SK-N-SH (cell line): ENCODE data around the gene DNMT3A. TPM values are rescaled to one million over a fixed set of nuclear protein-coding genes. Genes with fewer than 3 reads are reported as not detected.
"Not testable (repeated sequence)": the region's sequence is repeated elsewhere in the genome, so short reads cannot be mapped to it uniquely, and the experiment has no call there.

Experiments used
- CTCF ChIA-PET: fragments of 300-600, 350-600 bp; formaldehyde crosslinking; extraction: SDS; loops from one replicate; lab custom pipeline; 2021; lab: Yijun Ruan, JAX
- POLR2A ChIA-PET: fragments of 350-600 bp; sonication (Branson Sonifier 250); formaldehyde crosslinking; extraction: SDS; loops from one replicate; lab custom pipeline; 2020; ENCODE audit warnings: antibody characterized with exemption, inconsistent platforms; lab: Yijun Ruan, JAX
- DNase-seq: peaks from one replicate; pipeline ENCODE4 v3.0.0; 2012
- H2AFZ ChIP-seq: fragments of 200-600 bp; sonication (generic); 2 replicates; pipeline ENCODE4 v1.8.1; 2016; ENCODE audit warnings: antibody characterized with exemption, mild to moderate bottlenecking, low read depth
- H3F3A ChIP-seq: fragments of 200-600 bp; sonication (generic); replicated peaks from 2 replicates; pipeline ENCODE3; 2016; ENCODE audit warnings: antibody characterized with exemption, mild to moderate bottlenecking; ENCODE audit not compliant: insufficient read depth
- H3K27ac ChIP-seq, 2 experiments: fragments of 200-500 bp in 1 of 2; fragments of 200-600 bp in 1 of 2; sonication (Bioruptor generic) in 1 of 2; sonication (generic), shearing (Covaris generic) in 1 of 2; 2 replicates each; pipeline versions ENCODE4 v1.5.1 to v1.6.1; 2014 to 2016; ENCODE audit warnings: low read depth in 2 of 2, inconsistent platforms in 1 of 2, low read length in 1 of 2, mild to moderate bottlenecking in 1 of 2, mixed read lengths in 1 of 2
- H3K27me3 ChIP-seq: fragments of 200-600 bp; sonication (generic), shearing (Covaris generic); 2 replicates; pipeline ENCODE4 v1.6.1; 2016; ENCODE audit warnings: mixed run types; ENCODE audit not compliant: insufficient read depth
- H3K36me3 ChIP-seq, 2 experiments: fragments of 200-500 bp in 1 of 2; fragments of 200-600 bp in 1 of 2; sonication (Bioruptor generic) in 1 of 2; sonication (generic) in 1 of 2; replicated peaks in 1 of 2; 2 replicates each; pipeline versions ENCODE3 to v1.5.1; 2014 to 2016; ENCODE audit warnings: low read length in 1 of 2, mild to moderate bottlenecking in 1 of 2; ENCODE audit not compliant: insufficient read depth in 2 of 2, control insufficient read depth in 1 of 2
- H3K4me1 ChIP-seq, 2 experiments: fragments of 200-500 bp in 1 of 2; fragments of 200-600 bp in 1 of 2; sonication (Bioruptor generic) in 1 of 2; sonication (generic), shearing (Covaris generic) in 1 of 2; 2 replicates each; pipeline versions ENCODE4 v1.5.1 to v1.6.1; 2014 to 2016; ENCODE audit warnings: low read depth in 1 of 2, low read length in 1 of 2, mixed run types in 1 of 2; ENCODE audit not compliant: insufficient read depth in 2 of 2, control insufficient read depth in 1 of 2
- H3K4me2 ChIP-seq: fragments of 200-600 bp; sonication (generic), shearing (Covaris generic); 2 replicates; pipeline ENCODE4 v1.6.1; 2017; ENCODE audit warnings: mixed run types
- H3K4me3 ChIP-seq, 2 experiments: fragments of 200-500 bp in 1 of 2; fragments of 200-600 bp in 1 of 2; sonication (Bioruptor generic) in 1 of 2; sonication (generic), shearing (Covaris generic) in 1 of 2; 2 replicates each; pipeline versions ENCODE4 v1.5.1 to v1.8.1; 2014 to 2016; ENCODE audit warnings: low read depth in 2 of 2, inconsistent platforms in 1 of 2, low read length in 1 of 2, mild to moderate bottlenecking in 1 of 2, mixed read lengths in 1 of 2, moderate library complexity in 1 of 2
- H3K79me2 ChIP-seq: fragments of 200-600 bp; sonication (generic); 2 replicates; pipeline ENCODE4 v1.8.1; 2017; ENCODE audit warnings: mild to moderate bottlenecking; ENCODE audit not compliant: insufficient read depth
- H3K9ac ChIP-seq: fragments of 200-600 bp; sonication (generic); 2 replicates; pipeline ENCODE4 v1.6.1; 2017; ENCODE audit warnings: mixed run types
- H3K9me2 ChIP-seq: fragments of 200-600 bp; sonication (generic); 2 replicates; pipeline ENCODE4 v1.6.1; 2017; ENCODE audit warnings: mixed run types
- H3K9me3 ChIP-seq: fragments of 200-600 bp; sonication (generic); 2 replicates; pipeline ENCODE4 v1.6.1; 2017; ENCODE audit warnings: mixed run types, mild to moderate bottlenecking, moderate library complexity
- H4K20me1 ChIP-seq: fragments of 200-600 bp; sonication (generic); 2 replicates; pipeline ENCODE4 v1.6.1; 2017; ENCODE audit warnings: mild to moderate bottlenecking, mixed run types; ENCODE audit not compliant: insufficient read depth
- ELF1 ChIP-seq: IDR thresholded peaks from 2 replicates; pipeline ENCODE4 v1.4.0; 2012
- EZH2phosphoT487 ChIP-seq: fragments of 200-600 bp; sonication (generic); IDR thresholded peaks from 2 replicates; pipeline ENCODE4 v1.6.1; 2017; ENCODE audit warnings: low read depth, mixed run types, mild to moderate bottlenecking, antibody characterized with exemption, moderate library complexity, borderline replicate concordance
- FOSL2 ChIP-seq: IDR thresholded peaks from 2 replicates; pipeline ENCODE4 v1.4.0; 2012; ENCODE audit warnings: low read depth, mild to moderate bottlenecking, moderate library complexity, borderline replicate concordance
- FOXJ3 ChIP-seq: sonication (generic); formaldehyde crosslinking; IDR thresholded peaks from 2 replicates; pipeline ENCODE4 v1.5.1; 2020; ENCODE audit warnings: mild to moderate bottlenecking, missing genetic modification reagents
- GATA2 ChIP-seq: sonication (generic); formaldehyde crosslinking; IDR thresholded peaks from 2 replicates; pipeline ENCODE4 v1.5.0; 2020; ENCODE audit warnings: mild to moderate bottlenecking, missing genetic modification reagents
- JUND ChIP-seq: IDR thresholded peaks from 2 replicates; pipeline ENCODE4 v1.4.0; 2012
- PBX3 ChIP-seq: IDR thresholded peaks from 2 replicates; pipeline ENCODE4; 2012
- RCOR1 ChIP-seq: fragments of 150-350 bp; IDR thresholded peaks from 2 replicates; pipeline ENCODE4 v1.6.1; 2017; ENCODE audit warnings: antibody characterized with exemption, low read length
- RFX5 ChIP-seq: IDR thresholded peaks from 2 replicates; pipeline ENCODE4 v1.6.1; 2012; ENCODE audit warnings: mild to moderate bottlenecking, improper control_type of control experiment, low read length
- RXRA ChIP-seq: IDR thresholded peaks from 2 replicates; pipeline ENCODE4 v1.4.0; 2012; ENCODE audit warnings: low read depth, mild to moderate bottlenecking, borderline replicate concordance
- TAF1 ChIP-seq: IDR thresholded peaks from 2 replicates; pipeline ENCODE4 v1.6.1; 2012; ENCODE audit warnings: low read depth, mild to moderate bottlenecking, low read length, moderate library complexity, borderline replicate concordance
- TEAD4 ChIP-seq: IDR thresholded peaks from 2 replicates; pipeline ENCODE4 v1.4.0; 2012; ENCODE audit warnings: mild to moderate bottlenecking, borderline replicate concordance; ENCODE audit not compliant: insufficient read depth
- USF1 ChIP-seq: IDR thresholded peaks from 2 replicates; pipeline ENCODE4 v1.4.0; 2012; ENCODE audit warnings: low read depth, borderline replicate concordance
- WGBS: methylation state at CpG from one replicate; pipeline ENCODE4 v1.1.6; 2017; ENCODE audit warnings: low lambda C conversion rate; 5-methylcytosine and 5-hydroxymethylcytosine counted together
- polyA plus RNA-seq, 3 experiments: library from polyadenylated mRNA; depleted of rRNA; stranded (reverse); fragments of >200 nt; gene quantifications; 2 replicates each; pipeline ENCODE4 v1.2.3, GENCODE V29; 2012
- TF ChIP-seq, protein P1 (sequence below): fragments of 150-350 bp; IDR thresholded peaks from 2 replicates; pipeline ENCODE4 v1.6.1; 2017; ENCODE audit warnings: antibody characterized with exemption, low read length, low read depth, borderline replicate concordance

Gene DNMT3A
- polyA plus RNA-seq, 1 of the 3 experiments (the other 2 are of a cell fraction): 5.6 TPM

DNA sequence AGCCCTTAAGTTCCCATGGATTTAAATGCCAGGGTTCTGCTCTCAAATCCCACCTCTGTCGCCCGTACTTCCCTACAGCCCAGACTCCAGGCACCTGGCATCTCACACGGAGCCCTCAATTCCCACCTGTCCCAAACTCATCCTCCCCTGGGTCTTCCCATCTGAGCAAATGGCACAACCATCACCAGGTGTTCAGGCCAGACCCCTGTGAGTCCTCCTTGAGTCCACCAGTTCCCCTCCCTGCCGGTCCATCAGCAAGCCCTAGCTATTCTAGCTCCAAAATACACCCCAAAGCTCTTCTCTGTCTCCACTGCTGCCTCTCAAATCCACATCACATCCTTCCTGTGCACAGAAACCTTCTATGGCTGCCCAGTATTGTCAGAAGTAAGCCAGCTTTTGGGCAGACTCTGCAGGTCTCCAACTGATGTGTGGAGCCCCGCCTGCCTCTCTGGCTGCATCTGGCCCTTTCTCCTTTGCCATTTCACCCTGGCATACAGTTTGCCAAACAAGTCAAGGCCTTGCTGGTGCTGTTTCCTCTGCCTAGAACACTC lies 67.7 kb downstream of the DNMT3A start:
- Histone ChIP-seq H3K9ac (no peak overlapping the region), H2AFZ (no peak overlapping the region), H3K79me2 (no peaks in the 10 kb centered on the region), H3K27me3 (no peaks in the 10 kb centered on the region), H3K36me3 (peaks cover 0 to 38% of the 10 kb centered on the region in 2 experiments), H3K9me2 (no peaks in the 10 kb centered on the region), H3K4me1 (peaks cover 0 to 3% of the 10 kb centered on the region in 2 experiments; a peak in 2 of 4 replicates), H3K4me3 (no peak overlapping the region), H3F3A (no peaks in the 10 kb centered on the region), H4K20me1 (no peaks in the 10 kb centered on the region), H3K27ac (no peak overlapping the region; a peak in 1 of 4 replicates), H3K4me2 (no peak overlapping the region), H3K9me3 (no peaks in the 10 kb centered on the region)
- no peak for TF ChIP-seq TAF1
- TF ChIP-seq ELF1: no peak
- TF ChIP-seq RFX5: no peak
- no peak for TF ChIP-seq USF1
- no peak for TF ChIP-seq RCOR1
- TF ChIP-seq PBX3: no peak
- no peak for TF ChIP-seq EZH2phosphoT487
- no peak for TF ChIP-seq TEAD4
- TF ChIP-seq JUND: no peak
- TF ChIP-seq, protein P1, sequence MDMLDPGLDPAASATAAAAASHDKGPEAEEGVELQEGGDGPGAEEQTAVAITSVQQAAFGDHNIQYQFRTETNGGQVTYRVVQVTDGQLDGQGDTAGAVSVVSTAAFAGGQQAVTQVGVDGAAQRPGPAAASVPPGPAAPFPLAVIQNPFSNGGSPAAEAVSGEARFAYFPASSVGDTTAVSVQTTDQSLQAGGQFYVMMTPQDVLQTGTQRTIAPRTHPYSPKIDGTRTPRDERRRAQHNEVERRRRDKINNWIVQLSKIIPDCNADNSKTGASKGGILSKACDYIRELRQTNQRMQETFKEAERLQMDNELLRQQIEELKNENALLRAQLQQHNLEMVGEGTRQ: no peak
- no peak for TF ChIP-seq FOSL2
- TF ChIP-seq RXRA: no peak
- TF ChIP-seq FOXJ3 (CRISPR knock-in tag): no peak
- no peak for TF ChIP-seq GATA2
- POLR2A ChIA-PET: interaction anchor here (0.8 to 1.4 kb wide), 2 partner anchors 16 to 17 kb away, joined by 3 to 4 read pairs; no protein-coding TSS in a partner anchor
- DNase-seq: no peak
- 91% methylated on average over 5 of the region's 5 CpGs for WGBS
- CTCF ChIA-PET: no interaction called here

DNA sequence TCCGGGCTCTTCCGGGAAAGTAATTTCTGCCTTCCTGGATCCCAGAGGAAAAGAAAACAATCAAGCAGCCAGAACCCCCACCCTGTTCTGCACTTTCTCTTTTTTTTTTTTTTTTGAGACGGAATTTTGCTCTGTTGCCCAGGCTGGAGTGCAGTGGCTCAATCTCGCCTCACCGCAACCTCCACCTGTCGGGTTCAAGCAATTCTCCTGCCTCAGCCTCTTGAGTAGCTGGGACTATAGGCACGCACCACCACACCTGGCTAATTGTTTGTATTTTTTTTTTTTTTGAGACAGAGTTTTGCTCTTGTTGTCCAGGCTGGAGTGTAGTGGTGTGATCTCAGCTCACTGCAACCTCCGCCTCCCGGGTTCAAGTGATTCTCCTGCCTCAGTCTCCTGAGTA lies 69.0 kb downstream of the DNMT3A start:
- H3K27me3 ChIP-seq, H3K79me2 ChIP-seq, H3K9me2 ChIP-seq, H3K4me3 ChIP-seq, H4K20me1 ChIP-seq, H3K27ac ChIP-seq, H3K4me1 ChIP-seq, H3K9me3 ChIP-seq, H3F3A ChIP-seq, H3K9ac ChIP-seq, DNase-seq, H3K4me2 ChIP-seq, H2AFZ ChIP-seq: not testable (repeated sequence)
- 97% methylated on average over 9 of the region's 9 CpGs for WGBS
- H3K36me3 ChIP-seq: peaks cover 0 to 47% of the 10 kb centered on the region in 2 experiments
- POLR2A ChIA-PET: interaction anchor here (0.6 to 1.4 kb wide), 2 partner anchors 9 to 14 kb away, joined by 3 to 4 read pairs; no protein-coding TSS in a partner anchor
- CTCF ChIA-PET: interaction anchor here (1.0 to 1.2 kb wide), 3 partner anchors 9 to 44 kb away, joined by 3 to 7 read pairs (median 3); no protein-coding TSS in a partner anchor
